AG04450 (cell line): ENCODE measurements around the gene SMARCA2. TPM values are rescaled to one million over a fixed set of nuclear protein-coding genes. Genes with fewer than 3 reads are reported as not detected.

Experiments used
- CTCF ChIA-PET: fragments of 300-600, 350-600 bp; formaldehyde crosslinking; extraction: SDS; loops from one replicate; lab custom pipeline; 2022; ENCODE audit warnings: antibody characterized with exemption, inconsistent platforms; lab: Charles Lee
- POLR2A ChIA-PET: fragments of 350-600 bp; formaldehyde crosslinking; extraction: SDS; loops from one replicate; lab custom pipeline; 2021; ENCODE audit warnings: antibody characterized with exemption, inconsistent platforms; lab: Yijun Ruan, JAX
- DNase-seq: peaks from one replicate; pipeline ENCODE4 v3.0.0-alpha.2; 2011; ENCODE audit warnings: low read depth, low spot score
- H3K27ac ChIP-seq: one replicate; pipeline ENCODE4 v1.5.1; 2012; ENCODE audit warnings: low read depth, low read length, control low read depth
- H3K27me3 ChIP-seq: one replicate; pipeline ENCODE4 v1.6.0; 2012; ENCODE audit warnings: low read length; ENCODE audit not compliant: control insufficient read depth, insufficient read depth
- H3K4me3 ChIP-seq: 2 replicates; pipeline ENCODE4 v1.5.1; 2011; ENCODE audit warnings: mild to moderate bottlenecking, low read depth, low read length, control low read depth
- H3K9me3 ChIP-seq: 2 replicates; pipeline ENCODE4 v1.5.1; 2012; ENCODE audit warnings: low read length; ENCODE audit not compliant: control insufficient read depth, insufficient read depth
- CTCF ChIP-seq: IDR thresholded peaks from 2 replicates; pipeline ENCODE4 v1.5.1; 2011; ENCODE audit warnings: low read depth, low read length, control low read depth, inconsistent platforms
- polyA plus RNA-seq: library from polyadenylated mRNA; depleted of rRNA; stranded (reverse); fragments of >200 nt; gene quantifications from 2 replicates; pipeline ENCODE4 v1.2.3, GENCODE V29; 2011

SMARCA2 gene
- polyA plus RNA-seq, 1 experiment = 51.2 TPM

GRCh38 chr9:2017331-2018161, 2.4 kb downstream of the SMARCA2 start:
- CTCF ChIA-PET = no interaction called here
- peak overlapping the region; percentile 69 for H3K4me3 ChIP-seq
- DNase-seq = peak; percentile 37

GRCh38 chr9:2018162-2018643, 3.1 kb downstream of the SMARCA2 start:
- CTCF ChIA-PET = no interaction called here
- peak overlapping the region; percentile 69 for H3K4me3 ChIP-seq
- TF ChIP-seq CTCF = no peak
- no peaks in the 10 kb centered on the region for H3K27me3 ChIP-seq
- DNase-seq = no peak
- H3K27ac ChIP-seq = peak overlapping the region; percentile 72
- H3K9me3 ChIP-seq = no peaks in the 10 kb centered on the region; the same call in 1 of the 2 replicates
- POLR2A ChIA-PET = interaction anchor here (1.4 kb wide), 1 partner anchor 39 kb away, joined by 3 read pairs; no protein-coding TSS in a partner anchor

More at GRCh38 chr9:2017331-2018161, 2.4 kb downstream of the SMARCA2 start:
- no peaks in the 10 kb centered on the region for H3K27me3 ChIP-seq
- H3K27ac ChIP-seq = peak overlapping the region; percentile 72
- TF ChIP-seq CTCF = no peak
- H3K9me3 ChIP-seq = no peaks in the 10 kb centered on the region; the same call in 1 of the 2 replicates
- POLR2A ChIA-PET = interaction anchor here (1.4 kb wide), 1 partner anchor 38 kb away, joined by 3 read pairs; no protein-coding TSS in a partner anchor

GRCh38 chr9:2018764-2019558, 3.8 kb downstream of the SMARCA2 start:
- Histone ChIP-seq H3K27me3 (no peaks in the 10 kb centered on the region), H3K4me3 (peak overlapping the region; percentile 69), H3K27ac (no peak overlapping the region), H3K9me3 (no peaks in the 10 kb centered on the region; the same call in 1 of the 2 replicates)
- POLR2A ChIA-PET = no interaction called here
- DNase-seq = no peak
- TF ChIP-seq CTCF = no peak
- CTCF ChIA-PET = no interaction called here

- no peak for TF ChIP-seq CTCF
- ChIA-PET CTCF (no interaction called here), POLR2A (no interaction called here)
- Histone ChIP-seq H3K27ac (no peak overlapping the region), H3K4me3 (no peak overlapping the region), H3K9me3 (no peaks in the 10 kb centered on the region; the same call in 1 of the 2 replicates), H3K27me3 (no peaks in the 10 kb centered on the region)
- no peak for DNase-seq
Measured at GRCh38 chr9:2019723-2020122, 4.6 kb downstream of the SMARCA2 start.
